Activated CD4-positive, CD25-positive, alpha-beta regulatory T cell (primary cell): ENCODE results near the gene BCL11B.

Experiments
- DNase-seq, 4 experiments: peaks; one replicate each; lab custom pipeline; 2025; lab: John Stamatoyannopoulos, UW

BCL11B gene

DNA sequence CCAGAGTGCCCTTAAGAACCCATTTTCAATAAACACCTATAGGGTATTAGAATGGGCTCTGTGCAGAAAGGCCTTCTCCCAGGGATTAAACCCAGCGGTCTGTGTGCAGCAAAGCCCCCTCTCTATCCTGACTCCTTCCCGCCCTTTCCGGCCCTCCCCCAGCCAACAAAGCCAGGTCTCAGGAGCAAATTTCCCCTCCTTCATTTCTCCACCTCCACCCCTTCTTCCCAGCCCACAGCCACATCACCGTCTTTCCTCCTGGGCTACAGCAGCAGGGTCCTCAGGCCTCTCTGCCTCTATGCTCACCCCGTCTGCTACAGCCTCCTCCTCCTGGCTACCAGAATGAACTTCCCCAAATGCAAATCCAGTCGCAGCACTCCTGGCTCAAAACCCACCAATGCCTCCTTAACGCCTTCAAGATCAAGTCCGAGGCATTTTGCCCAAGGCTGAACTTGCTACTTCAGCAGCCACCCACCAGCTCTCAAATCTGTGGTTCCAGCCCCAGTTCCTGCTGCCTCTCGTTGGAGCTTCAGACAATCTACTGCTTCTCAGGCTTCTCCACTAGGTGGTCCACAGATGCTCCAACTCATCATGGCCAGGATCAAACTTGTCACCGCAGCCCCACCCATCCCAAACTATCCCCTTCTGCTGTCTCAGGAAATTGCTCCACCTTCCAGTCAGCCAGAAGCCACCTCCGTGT, 134.8 kb downstream of the BCL11B start:
- no peak for DNase-seq

DNA sequence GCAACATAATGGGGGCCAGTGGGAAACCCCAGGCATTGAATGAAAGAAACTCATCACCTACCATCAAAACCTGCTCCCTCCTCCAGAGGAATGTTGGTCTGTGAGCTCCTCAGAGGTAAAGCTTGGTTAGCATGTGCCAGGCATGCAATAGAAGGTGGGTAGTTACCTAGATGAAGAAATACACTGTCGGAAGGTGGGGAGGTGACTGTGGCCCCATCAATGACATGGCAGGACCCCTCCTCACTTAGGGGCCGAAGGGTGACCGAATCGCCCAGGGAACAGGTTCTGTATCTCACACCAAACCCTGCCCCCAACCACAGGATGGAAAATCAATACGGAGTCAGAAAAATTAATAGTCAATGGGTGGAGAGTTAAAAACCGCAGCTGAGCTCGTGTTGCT, 135.6 kb downstream of the BCL11B start:
- no peak for DNase-seq

DNA sequence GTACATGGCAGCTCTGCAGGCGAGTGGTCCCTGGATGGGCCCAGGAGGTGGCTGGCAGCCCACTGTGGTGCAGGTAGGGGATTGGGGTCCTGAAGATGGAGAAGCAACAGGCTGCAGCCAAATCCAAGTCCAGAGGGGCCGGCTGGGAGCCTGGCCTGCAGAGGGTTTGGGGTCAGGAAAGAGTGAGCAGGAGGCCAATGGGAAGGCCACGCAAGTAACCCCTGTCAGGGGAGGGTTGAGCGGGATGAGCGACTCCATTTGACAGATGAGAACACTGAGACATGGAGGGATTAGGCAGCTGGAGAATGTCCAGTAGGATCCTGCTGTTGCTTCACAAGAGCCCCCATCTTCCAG, 136.0 kb downstream of the BCL11B start:
- no peak for DNase-seq

DNA sequence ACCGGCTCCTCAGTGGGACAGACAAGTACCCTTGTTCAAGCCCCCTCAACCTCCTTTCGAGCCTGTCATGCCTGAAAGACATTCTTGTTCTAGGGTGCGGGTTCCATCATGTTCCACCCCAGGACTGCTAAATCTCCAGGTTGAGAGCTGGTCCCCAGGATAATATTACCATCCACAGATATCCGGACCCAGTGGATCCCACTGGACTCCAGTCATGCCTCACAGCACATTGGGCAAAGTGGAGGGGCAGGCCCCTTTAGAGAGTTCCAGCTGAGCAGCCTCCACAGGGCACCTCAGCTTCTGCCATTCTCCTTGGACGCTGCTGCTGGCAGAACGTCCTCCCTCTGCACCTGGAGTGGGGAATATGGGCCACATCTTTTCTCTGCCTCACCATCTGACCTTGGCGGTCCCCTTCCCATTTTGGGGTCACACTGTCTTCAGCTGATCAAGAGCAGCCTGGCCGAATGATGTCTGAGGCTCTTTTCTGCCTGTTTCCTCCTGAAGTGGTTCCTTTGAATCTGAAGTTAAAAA, 137.4 kb downstream of the BCL11B start:
- no peak for DNase-seq

DNA sequence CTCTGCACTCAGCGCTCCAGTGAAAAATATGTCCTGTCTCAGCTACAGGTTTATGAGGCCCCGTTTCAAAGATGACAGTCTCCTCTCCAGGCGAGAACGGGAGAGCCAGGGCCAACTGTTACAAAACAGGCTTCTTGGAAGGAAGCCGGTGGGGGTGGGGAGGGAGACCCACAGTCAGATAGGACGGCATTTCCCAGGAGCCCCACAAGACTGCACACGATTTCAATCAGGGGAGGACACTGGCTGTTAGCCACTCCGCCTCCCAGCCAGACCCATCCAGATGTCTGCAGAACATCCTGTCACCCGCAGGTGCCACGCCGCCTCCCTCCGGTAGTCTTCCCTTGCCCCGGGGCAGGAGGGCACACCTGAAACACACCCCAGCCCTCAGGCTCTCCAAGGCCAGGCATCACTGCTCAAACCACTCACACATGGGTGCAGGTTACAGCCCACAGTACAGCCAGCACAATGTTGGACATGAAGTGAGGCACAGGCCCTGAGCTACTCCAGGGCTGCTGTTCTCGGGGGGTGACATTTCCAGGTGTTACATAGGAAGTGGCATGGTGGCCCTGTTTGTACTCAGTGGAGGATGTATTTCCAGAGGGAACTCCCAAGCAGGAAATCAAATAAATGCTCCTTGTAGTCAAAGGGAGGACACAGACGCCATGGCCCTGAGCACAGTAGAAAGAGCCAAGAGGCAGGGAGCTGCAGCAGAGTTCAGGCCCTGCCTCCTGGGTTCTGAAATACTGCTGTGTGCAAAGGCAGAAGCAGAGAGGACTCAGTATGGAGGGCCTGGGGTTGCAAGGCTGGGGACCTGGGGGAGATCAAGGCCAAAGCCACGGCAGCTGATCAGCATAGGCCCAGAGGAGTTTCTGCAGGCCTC, 138.1 kb downstream of the BCL11B start:
- no peak for DNase-seq

DNA sequence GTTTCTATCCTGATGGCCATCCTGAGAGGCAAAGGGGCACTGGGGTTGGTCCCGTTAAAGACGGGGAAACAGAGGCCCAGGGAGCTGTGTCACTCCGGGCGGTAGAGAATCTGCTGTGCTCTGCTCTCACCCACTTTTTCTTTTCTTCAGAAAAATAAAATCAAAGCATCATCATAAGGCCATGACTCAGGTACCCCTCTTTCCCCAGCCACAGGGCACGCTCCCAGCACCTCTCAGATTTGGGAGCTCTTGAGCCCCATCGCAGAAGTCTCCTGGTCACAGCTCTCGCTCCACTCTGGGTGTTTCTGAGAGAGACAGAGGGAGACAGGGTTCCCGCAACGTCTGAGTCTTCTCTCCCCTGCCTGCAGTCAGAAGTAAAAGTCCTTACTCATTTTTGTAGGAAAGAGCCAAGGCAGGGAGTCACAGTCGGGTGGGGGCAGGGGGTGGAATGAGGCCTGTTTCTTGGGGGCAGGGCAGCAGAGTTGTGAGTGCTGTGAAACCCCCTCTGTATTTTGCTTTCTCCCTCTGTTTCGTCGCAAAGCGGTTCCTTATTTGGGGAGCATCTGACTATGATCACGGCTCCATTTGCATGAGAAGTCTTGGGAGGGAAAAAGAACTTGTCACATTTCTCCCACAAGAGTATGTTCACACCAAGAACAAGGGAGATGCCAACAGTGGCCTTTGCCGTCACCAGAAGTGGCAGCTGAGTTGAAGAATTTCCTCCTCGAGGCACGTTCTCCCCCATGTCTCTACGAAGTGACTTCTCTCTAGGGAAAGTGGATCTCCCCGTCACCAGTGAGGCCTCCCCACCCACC, 139.0 kb downstream of the BCL11B start:
- DNase-seq: no peak

DNA sequence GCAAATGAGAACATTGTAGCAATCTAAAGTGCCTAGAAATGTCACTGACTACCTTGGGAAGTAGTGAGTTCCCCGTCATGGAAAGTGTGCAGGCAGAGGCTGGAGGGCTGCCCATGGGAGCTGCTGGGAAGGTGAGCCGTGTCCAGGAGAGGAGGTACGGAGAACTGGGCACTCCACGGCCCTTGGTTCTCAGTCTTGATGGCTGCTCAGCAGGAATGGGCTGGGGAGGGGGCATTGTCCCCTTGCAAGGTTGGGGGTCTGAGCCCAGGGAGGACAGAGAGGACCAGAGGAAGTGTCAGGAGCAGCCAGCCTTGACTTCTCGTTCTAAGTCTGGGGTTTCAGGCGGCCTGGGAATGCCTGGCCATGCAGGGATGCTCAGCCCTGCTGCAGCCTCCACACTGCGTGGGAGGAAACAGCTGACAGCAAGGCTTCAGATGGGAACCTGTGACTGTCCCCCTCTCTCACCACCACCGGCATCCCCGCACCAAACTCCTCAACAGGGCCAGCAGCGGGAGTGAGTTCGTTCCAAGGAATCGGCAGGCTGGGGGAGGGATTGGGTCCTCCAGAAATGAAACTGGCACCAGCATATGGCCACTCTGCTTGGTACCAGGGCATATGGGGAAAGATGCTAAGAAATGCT, 140.2 kb downstream of the BCL11B start:
- DNase-seq: no peak

DNA sequence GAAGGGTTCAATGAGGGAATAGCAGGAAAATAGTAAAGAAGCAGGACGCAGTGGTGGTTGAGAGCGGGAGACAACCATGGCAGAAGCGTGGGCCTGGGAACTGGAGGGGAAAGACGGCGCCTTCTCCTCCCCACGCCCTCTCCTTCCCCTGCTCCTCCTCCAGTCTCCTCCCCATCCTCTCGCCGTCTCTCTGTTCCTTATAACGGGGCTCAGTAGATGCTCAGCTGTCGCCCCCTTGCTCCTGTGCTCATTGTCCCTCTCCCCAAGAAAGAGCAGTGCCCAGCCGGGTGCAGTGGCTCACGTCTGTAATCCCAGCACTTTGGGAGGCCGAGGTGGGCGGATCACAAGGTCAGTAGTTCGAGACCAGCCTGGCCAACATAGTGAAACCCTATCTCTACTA, 142.0 kb downstream of the BCL11B start:
- no peak for DNase-seq

DNA sequence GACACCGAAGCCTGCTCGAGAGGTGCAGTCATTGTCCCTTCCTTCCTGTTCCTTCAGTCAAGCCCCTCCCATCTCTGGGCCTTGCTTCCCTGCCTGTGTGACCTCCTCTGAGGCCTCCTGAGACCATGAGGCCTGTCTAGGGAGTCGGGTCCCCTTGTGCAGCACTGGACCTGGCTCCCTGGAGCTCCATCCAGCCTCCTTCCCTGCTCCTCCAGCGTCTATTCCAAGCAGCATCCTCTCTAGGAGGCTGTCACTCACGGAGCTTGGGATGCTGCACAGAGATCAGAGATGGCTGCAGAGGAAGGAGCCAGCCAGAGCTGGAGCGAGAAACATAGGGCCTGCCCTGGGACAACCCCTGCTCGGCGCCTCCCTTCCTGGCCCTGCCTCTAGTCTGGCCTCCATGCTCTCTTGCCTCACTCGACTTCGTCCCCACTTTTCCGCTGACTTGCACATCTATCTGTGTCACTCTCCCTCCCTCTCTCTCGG, 142.7 kb downstream of the BCL11B start:
- no peak for DNase-seq

DNA sequence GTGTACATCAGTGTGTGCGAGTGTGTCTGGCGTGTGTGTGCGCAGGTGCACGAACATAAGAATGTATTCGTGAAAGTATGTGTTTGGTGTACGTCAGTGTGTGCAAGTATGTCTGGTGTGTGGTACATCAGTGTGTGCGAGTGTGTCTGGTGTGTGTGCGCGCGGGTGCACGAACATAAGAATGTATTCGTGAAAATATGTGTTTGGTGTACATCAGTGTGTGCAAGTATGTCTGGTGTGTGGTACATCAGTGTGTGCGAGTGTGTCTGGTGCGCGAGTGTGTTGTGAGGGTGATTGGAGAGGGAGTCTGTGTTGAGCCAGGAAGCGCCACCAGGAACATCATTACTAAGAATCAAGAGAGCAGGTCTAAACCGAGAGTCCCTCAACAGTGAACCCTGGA, 143.8 kb downstream of the BCL11B start:
- no peak for DNase-seq

DNA sequence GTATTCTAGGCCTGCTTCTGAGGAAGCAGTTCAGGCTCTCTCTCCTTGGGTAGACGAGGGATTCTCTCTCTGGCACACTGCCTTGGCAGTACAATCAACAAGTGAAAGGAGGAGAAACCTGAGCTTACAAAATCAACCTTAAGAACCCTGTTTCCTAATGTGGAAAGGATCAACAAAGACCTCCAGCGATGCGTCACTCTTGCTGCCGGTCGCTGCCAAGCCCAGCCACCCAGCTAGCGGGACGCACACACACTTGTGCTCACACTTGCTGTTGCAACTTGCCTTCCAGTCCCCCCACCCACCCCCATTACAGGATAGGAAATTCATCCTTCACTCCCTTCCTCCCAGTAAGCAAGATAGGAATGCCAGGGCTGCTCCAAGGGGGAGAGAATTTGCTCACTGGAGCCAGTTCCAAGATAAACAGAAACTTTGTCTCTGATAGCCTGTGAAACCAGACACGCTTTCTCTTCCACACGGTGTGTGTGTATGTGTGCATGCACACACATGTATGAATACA, 144.3 kb downstream of the BCL11B start:
- DNase-seq: no peak

DNA sequence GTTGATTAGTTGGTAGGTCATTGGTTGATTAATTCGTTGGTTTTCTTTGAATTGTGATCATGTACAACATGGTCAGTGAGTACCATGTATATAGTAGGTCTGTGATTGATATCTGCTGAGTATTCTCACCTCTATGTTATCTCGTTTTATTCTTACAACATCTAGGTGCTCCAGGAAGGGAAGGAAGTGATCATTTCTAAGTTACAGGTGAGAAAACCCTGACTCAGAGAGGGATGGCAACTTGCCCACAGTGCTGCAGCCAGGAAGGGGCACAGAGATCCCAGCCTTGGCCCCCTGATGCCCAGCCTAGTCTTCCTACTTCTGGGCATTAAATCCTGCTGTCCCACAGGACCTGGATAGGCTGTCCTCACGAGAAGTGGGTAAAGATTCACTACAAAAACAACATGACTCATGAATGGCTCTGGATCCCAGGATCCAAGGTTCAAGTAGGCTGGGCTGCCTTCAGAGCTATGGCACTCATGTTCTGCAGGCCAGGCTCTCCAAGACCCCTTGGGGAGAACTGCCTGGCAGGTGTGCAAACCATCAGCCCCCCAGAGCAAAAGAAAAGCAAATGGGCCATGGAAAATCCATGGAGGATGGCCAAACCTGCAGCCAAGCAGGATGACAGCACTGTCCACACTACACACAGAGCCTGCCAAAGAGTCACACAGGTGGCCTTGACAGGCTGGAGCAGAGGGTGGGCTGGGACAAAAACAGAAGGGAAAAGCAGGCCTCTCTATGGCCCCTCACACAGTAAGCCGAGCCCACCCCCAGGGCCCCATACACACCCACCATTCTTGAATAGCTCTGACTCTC, 146.2 kb downstream of the BCL11B start:
- no peak for DNase-seq

DNA sequence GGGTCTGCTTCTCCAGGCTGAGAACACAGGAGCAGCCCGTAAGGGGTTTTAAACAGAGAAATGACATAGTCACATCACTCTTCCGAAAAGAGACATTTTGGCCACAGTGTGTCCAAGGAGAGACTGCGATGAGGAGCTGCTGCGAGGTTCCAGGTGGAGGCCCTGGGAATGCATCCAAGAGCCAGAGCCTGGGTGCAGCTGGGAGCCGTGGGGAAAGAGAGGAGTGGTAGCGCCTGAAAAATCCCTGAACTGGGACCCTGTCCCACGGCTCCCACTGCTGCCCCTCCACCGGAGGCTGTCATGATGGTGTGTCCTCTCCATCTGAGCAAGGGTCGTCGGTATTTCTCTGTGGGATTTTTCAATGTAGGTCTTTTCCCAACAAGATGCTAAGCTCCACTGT, 146.9 kb downstream of the BCL11B start:
- DNase-seq: no peak

DNA sequence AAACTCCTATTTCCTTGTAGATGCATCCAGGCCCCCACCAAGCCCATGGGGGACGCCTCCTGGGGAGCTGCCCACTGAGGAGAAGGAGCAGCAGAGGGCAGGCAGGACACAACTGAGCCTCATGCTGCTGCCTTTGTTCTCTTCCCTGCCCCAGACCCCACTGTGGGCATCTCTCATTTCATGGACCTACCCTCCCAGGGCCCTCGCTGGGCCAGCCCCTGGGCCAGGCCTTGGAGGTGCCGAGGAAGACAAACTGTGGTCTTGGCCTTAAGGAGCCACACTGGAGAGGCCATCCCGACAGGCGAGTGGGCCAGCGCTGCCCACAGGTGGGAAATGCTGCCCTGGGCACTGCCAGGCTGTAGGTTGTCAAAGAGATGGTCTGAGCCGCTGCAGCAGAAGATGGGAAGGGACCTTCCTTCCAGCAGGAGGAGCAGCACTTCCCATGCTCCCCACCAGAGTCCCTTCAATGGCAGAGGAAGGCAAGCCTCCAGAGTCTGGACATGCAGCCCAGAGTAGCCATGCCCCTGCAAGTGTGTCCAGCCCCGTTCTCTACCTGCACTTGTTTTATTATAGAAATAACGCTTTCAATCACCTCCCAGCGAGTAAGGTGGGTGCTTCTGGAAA, 147.4 kb downstream of the BCL11B start:
- no peak for DNase-seq

DNA sequence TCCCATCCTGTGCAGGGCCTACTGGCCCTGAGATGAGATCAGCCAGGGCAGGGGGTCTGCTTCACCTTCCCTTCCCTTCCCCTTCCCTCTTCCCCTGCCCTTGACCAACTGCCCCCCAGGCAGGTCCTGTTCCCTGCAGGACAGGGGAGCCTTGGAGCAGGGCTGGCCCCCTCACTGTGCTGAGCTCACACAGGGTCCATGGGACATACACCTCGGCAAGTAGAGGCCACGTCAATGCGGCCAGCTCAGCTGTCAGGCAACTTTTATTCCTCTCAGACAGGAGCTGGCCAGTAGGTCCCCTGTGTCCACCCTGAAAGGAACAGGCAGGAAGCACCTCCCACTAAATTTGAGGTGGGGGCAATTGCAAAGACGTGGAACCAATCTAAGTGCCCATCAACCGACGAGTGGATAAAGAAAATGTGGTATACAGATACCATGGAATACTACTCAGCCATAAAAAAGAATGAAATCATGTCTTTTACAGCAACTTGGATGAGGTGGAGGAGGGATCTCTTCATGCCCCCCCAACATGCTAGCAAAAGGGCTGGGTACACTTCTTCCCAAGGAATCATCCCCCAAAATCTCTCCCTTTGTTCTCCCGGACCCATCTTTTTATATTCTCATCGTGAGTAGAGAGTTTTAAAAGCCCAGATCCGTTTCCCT, 148.7 kb downstream of the BCL11B start:
- DNase-seq: no peak

DNA sequence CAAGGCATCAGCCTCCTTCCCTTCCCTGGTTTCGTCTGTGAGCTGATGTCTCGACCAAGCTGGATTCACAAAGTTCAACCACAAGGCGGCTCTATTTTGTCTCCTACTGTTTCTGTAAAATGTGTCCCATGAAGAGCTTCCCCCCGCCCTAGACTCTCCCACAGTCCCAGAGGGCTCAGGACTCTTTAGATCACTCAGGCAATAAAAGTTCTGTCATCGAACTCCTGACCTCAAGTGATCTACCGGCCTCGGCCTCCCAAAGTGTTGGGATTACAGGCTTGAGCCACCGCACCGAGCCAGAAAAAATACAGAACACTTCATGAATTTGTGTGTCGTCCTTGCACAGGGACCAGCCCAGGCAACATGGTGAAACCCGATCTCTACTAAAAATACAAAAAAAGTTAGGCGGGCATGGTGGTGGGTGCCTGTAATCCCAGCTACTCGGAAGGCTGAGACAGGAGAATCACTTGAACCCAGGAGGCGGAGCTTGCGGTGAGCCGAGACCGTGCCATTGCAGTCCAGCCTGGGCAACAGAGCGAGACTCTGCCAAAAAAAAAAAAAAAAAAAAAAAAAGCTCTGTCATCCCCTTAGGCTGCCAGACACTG, 149.4 kb downstream of the BCL11B start:
- no peak for DNase-seq

DNA sequence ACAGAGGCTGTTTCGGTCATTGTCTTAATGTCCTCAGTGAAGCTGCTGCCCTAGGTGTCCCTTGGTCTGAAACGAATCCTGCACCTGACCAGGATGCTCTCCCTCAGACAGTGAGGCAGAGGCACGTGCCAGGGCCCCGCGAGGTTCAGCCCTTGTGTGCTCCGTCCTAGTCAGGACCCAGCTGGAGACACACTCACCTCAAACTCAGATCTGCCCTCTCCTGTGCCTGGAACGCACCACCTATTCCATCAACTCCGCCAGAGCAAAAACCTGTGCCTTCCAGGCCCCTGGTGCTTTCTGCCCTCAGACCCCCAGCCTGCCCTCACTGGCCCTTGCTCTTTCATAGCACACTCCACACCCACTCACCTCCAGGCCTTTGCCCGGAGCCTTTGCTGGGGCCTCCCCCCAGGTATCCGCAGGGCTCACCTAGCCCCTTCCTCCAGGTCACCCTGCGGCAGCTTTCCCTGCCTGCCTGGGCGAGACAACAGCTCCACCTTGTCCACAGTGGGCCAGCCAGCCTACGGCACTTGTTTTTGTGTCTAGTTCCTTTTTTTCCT, 150.6 kb downstream of the BCL11B start:
- no peak for DNase-seq

DNA sequence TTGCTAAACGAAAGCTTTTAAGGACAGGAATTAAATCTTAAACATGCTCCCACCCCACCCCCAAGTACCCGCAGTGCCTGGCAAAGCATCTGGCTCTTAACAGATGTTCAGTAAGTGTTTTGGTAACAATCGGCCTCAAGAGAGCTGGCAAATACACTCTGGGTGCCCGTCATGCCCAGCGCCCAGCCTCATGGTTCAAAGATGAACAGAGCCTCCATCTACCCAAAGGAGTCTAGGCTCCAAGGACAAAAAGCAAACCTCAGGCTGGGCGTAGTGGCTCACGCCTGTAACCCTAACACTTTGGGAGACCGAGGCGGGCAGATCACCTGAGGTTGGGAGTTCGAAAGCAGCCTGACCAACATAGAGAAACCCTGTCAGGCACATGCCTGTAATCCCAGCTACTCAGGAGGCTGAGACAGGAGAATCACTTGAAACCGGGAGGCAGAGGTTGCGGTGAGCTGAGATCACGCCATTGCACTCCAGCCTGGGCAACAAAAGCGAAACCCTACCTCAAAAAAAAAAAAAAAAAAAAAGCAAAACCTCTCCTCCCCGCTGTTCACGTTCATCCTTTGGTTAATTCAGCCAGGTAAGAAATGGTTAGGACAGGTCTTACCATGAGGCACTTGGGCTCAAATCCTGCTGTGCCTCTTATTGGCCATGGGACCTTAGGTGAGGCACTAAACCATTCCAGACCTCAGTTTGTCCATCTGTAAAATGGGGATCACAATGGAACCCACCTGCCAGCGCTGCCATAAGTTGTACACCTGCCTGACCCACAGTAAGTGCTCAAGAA, 151.3 kb downstream of the BCL11B start:
- DNase-seq: no peak
